ENCODE results near the gene NAPB.

NAPB gene

DNA sequence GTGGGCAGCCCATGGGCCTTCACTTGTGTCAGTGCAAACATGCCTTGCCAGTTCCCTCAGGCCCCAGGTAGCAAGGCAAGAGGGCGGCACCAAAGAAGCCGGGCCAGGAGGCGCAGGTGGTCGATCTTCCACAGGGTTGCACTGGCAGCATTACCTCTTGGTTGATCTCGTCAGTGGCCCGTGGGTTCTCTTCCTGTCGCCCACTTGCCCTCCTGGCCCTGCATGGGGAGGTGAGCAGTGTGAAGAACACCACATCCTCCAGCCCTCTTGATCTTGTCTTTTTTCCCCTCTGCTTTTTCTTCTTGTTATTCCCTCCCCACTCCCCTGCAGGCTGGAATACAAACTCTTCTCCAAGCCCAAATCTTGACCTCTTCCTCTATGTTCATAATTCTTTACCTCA is 34.4 kb upstream of the NAPB start:
- Histone ChIP-seq H3K9me3 (ENCODE audit: low read length) (no peaks in the 10 kb centered on the region), H3K4me2 (ENCODE audit: low read length) (no peak overlapping the region), H2AFZ (ENCODE audit: low read length) (no peak overlapping the region), H3K4me1 (ENCODE audit: insufficient read depth, low read length, severe bottlenecking) (no peaks in the 10 kb centered on the region), H3K27ac (ENCODE audit: low read depth, low read length, poor library complexity, severe bottlenecking) (no peak overlapping the region), H3K27me3 (ENCODE audit: insufficient read depth, low read length) (no peaks in the 10 kb centered on the region), H3K9me2 (ENCODE audit: low read depth, low read length) (no peaks in the 10 kb centered on the region), H3K4me3 (ENCODE audit: low read depth, low read length, poor library complexity, severe bottlenecking) (no peak overlapping the region), H3K79me2 (ENCODE audit: insufficient read depth, low read length) (no peaks in the 10 kb centered on the region), H3K36me3 (ENCODE audit: insufficient read depth, low read length) (no peaks in the 10 kb centered on the region), H3K9ac (ENCODE audit: low read length) (no peak overlapping the region), H3F3A (ENCODE audit: insufficient read depth, low read length) (no peaks in the 10 kb centered on the region), H4K20me1 (ENCODE audit: insufficient read depth, low read length) (no peaks in the 10 kb centered on the region)
- TF ChIP-seq EZH2 (IDR thresholded peaks at IDR 0.05; ENCODE audit: borderline replicate concordance, low read length): no peak
- TF ChIP-seq, protein P1, sequence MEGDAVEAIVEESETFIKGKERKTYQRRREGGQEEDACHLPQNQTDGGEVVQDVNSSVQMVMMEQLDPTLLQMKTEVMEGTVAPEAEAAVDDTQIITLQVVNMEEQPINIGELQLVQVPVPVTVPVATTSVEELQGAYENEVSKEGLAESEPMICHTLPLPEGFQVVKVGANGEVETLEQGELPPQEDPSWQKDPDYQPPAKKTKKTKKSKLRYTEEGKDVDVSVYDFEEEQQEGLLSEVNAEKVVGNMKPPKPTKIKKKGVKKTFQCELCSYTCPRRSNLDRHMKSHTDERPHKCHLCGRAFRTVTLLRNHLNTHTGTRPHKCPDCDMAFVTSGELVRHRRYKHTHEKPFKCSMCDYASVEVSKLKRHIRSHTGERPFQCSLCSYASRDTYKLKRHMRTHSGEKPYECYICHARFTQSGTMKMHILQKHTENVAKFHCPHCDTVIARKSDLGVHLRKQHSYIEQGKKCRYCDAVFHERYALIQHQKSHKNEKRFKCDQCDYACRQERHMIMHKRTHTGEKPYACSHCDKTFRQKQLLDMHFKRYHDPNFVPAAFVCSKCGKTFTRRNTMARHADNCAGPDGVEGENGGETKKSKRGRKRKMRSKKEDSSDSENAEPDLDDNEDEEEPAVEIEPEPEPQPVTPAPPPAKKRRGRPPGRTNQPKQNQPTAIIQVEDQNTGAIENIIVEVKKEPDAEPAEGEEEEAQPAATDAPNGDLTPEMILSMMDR (IDR thresholded peaks at IDR 0.05; ENCODE audit: low read length): no peak

DNA sequence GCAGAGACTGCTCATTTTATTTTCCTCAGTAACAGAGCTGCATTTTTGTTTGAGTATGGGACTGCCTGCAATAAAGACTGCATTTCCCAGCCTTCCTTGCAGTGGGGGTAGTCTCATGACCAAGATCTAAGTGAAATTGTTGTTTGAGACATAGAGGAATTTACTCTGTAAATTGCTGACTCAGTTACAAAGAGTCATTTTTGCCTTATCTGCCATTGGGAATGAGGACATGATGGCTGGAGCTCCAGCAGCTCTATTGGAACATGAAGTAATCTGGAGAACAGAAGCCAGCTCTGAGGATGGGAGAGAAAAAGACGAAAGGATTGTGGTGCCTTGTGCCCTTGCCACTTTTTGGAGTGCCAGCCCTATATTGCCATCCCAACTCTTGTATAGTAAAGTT is 33.5 kb upstream of the NAPB start:
- H3K9me3 ChIP-seq (ENCODE audit: low read length): no peaks in the 10 kb centered on the region
- H3K4me3 ChIP-seq (ENCODE audit: low read depth, low read length, poor library complexity, severe bottlenecking): no peak overlapping the region
- H2AFZ ChIP-seq (ENCODE audit: low read length): no peak overlapping the region
- H3K27me3 ChIP-seq (ENCODE audit: insufficient read depth, low read length): no peaks in the 10 kb centered on the region
- no peaks in the 10 kb centered on the region for H3K9me2 ChIP-seq (ENCODE audit: low read depth, low read length)
- H3K9ac ChIP-seq (ENCODE audit: low read length): no peak overlapping the region
- no peaks in the 10 kb centered on the region for H3K36me3 ChIP-seq (ENCODE audit: insufficient read depth, low read length)
- H3K79me2 ChIP-seq (ENCODE audit: insufficient read depth, low read length): no peaks in the 10 kb centered on the region
- no peak overlapping the region for H3K27ac ChIP-seq (ENCODE audit: low read depth, low read length, poor library complexity, severe bottlenecking)
- no peak for TF ChIP-seq EZH2 (IDR thresholded peaks at IDR 0.05; ENCODE audit: borderline replicate concordance, low read length)
- TF ChIP-seq, protein P1 (IDR thresholded peaks at IDR 0.05; ENCODE audit: low read length): no peak
- H4K20me1 ChIP-seq (ENCODE audit: insufficient read depth, low read length): no peaks in the 10 kb centered on the region
- no peaks in the 10 kb centered on the region for H3K4me1 ChIP-seq (ENCODE audit: insufficient read depth, low read length, severe bottlenecking)
- no peaks in the 10 kb centered on the region for H3F3A ChIP-seq (ENCODE audit: insufficient read depth, low read length)
- H3K4me2 ChIP-seq (ENCODE audit: low read length): no peak overlapping the region

DNA sequence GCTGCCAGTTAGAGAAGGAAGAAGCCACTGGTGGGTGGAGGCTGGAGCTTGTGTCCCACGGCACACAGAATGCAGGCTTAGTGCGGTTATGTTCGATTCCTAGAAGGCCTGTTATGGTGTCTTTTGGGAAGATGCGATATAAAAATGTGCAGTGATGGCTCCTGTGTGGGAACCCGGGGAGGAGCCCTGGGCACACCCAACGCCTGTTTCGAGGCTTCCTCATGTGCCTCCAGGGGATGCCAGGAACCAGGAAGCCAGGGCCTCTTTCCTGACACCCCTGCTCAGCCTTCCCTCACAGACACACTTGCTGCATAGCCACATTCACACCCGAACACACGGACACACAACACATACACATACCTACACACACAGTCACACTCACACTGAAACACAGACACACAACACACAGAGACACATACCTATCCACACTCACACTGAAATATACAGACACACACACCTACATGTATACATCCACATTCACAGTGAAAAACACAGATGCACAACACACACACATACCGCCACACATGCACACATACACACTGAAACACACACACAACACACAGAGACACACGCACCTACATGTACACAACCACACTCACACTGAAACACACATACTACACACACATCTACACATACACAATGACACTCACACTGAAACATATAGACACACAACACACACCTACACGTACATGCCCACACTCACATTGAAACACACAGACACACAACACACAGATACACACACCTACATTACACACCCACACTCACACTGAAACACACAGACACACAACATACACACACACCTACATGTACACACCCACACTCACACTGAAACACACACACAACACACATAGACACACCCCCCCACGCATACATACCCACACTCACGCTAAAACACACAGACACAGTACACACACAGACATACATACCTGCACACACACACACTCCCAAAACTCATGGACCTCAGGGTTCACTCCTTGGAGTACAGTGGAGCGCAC is 32.6 kb upstream of the NAPB start:
- Histone ChIP-seq H3K9me2 (ENCODE audit: low read depth, low read length) (no peaks in the 10 kb centered on the region), H3K27me3 (ENCODE audit: insufficient read depth, low read length) (peaks cover 8% of the 10 kb centered on the region; the same call in 1 of the 2 replicates), H4K20me1 (ENCODE audit: insufficient read depth, low read length) (no peaks in the 10 kb centered on the region), H2AFZ (ENCODE audit: low read length) (no peak overlapping the region), H3K36me3 (ENCODE audit: insufficient read depth, low read length) (no peaks in the 10 kb centered on the region), H3K4me2 (ENCODE audit: low read length) (no peak overlapping the region), H3K9me3 (ENCODE audit: low read length) (no peaks in the 10 kb centered on the region), H3K9ac (ENCODE audit: low read length) (no peak overlapping the region), H3F3A (ENCODE audit: insufficient read depth, low read length) (no peaks in the 10 kb centered on the region), H3K4me1 (ENCODE audit: insufficient read depth, low read length, severe bottlenecking) (no peaks in the 10 kb centered on the region), H3K79me2 (ENCODE audit: insufficient read depth, low read length) (no peaks in the 10 kb centered on the region), H3K27ac (ENCODE audit: low read depth, low read length, poor library complexity, severe bottlenecking) (no peak overlapping the region), H3K4me3 (ENCODE audit: low read depth, low read length, poor library complexity, severe bottlenecking) (no peak overlapping the region)
- no peak for TF ChIP-seq EZH2 (IDR thresholded peaks at IDR 0.05; ENCODE audit: borderline replicate concordance, low read length)
- TF ChIP-seq, protein P1 (IDR thresholded peaks at IDR 0.05; ENCODE audit: low read length): no peak
